H1 (cell line): Measurements from ENCODE around the gene CNKSR2. TPM values are rescaled to one million over a fixed set of nuclear protein-coding genes. Genes with fewer than 3 reads are reported as not detected.

Source experiments
- CTCF ChIA-PET: fragments of 300-600 bp; sonication (Branson Sonifier 250); formaldehyde crosslinking; loops from one replicate; lab custom pipeline; 2021; ENCODE audit not compliant: partially characterized antibody; lab: Charles Lee
- POLR2A ChIA-PET: fragments of 300-600 bp; sonication (Branson Sonifier 250); formaldehyde crosslinking; loops from one replicate; lab custom pipeline; 2021; ENCODE audit warnings: inconsistent platforms; ENCODE audit not compliant: partially characterized antibody; lab: Charles Lee
- DNase-seq, 2 experiments: peaks; one replicate each; pipeline versions ENCODE4 v3.0.0 to v3.0.0-alpha.2; 2010 to 2022; ENCODE audit warnings: low spot score in 2 of 2, low read depth in 1 of 2, mixed read lengths in 1 of 2
- FAIRE-seq: peaks from 2 replicates; lab custom pipeline; 2011; peaks lifted over from hg19 to GRCh38; lab: Jason Lieb, UNC
- H2AFZ ChIP-seq: 2 replicates; pipeline ENCODE4 v1.8.1; 2012; ENCODE audit warnings: low read length, inconsistent platforms
- H2AK5ac ChIP-seq: 2 replicates; pipeline ENCODE4 v1.6.1; 2013; ENCODE audit warnings: low read depth, low read length
- H2BK120ac ChIP-seq: replicated peaks from 2 replicates; pipeline ENCODE3; 2013; ENCODE audit warnings: low read depth, low read length, inconsistent platforms
- H2BK12ac ChIP-seq: 2 replicates; pipeline ENCODE4 v1.6.1; 2013; ENCODE audit warnings: low read depth, low read length
- H2BK15ac ChIP-seq: 2 replicates; pipeline ENCODE4 v1.6.1; 2013; ENCODE audit warnings: low read length
- H2BK20ac ChIP-seq: 2 replicates; pipeline ENCODE4 v1.6.1; 2013; ENCODE audit warnings: low read length
- H2BK5ac ChIP-seq: 2 replicates; pipeline ENCODE4 v1.6.1; 2013; ENCODE audit warnings: low read depth, low read length
- H3K14ac ChIP-seq: 2 replicates; pipeline ENCODE4 v1.6.1; 2013; ENCODE audit warnings: inconsistent platforms; ENCODE audit not compliant: insufficient read length
- H3K18ac ChIP-seq: 2 replicates; pipeline ENCODE4 v1.6.1; 2013; ENCODE audit warnings: low read length; ENCODE audit errors: extremely low read depth
- H3K23ac ChIP-seq: 2 replicates; pipeline ENCODE4 v1.6.1; 2013; ENCODE audit warnings: inconsistent platforms; ENCODE audit not compliant: insufficient read length
- H3K23me2 ChIP-seq: 2 replicates; pipeline ENCODE4 v1.6.1; 2013; ENCODE audit warnings: low read depth, low read length
- H3K27ac ChIP-seq: 2 replicates; pipeline ENCODE4 v1.6.1; 2011; ENCODE audit warnings: low read depth, low read length, inconsistent platforms
- H3K27me3 ChIP-seq, 4 experiments: replicated peaks in 1 of 4; 1 replicate in 1 of 4; 2 replicates in 3 of 4; pipeline versions ENCODE4 v1.6.1 to v1.8.1; 2011 to 2013; ENCODE audit warnings: low read length in 3 of 4, mild to moderate bottlenecking in 3 of 4, inconsistent platforms in 2 of 4, mixed read lengths in 2 of 4, moderate library complexity in 1 of 4; ENCODE audit not compliant: control insufficient read depth in 3 of 4, insufficient read depth in 3 of 4; ENCODE audit errors: extremely low read depth in 1 of 4
- H3K36me3 ChIP-seq, 4 experiments: 2 replicates each; pipeline versions ENCODE4 v1.6.1 to v1.8.1; 2011 to 2013; ENCODE audit warnings: mild to moderate bottlenecking in 4 of 4, low read length in 3 of 4, moderate library complexity in 2 of 4, control low read depth in 1 of 4, inconsistent platforms in 1 of 4; ENCODE audit not compliant: insufficient read depth in 4 of 4, control insufficient read depth in 2 of 4
- H3K4ac ChIP-seq: replicated peaks from 2 replicates; pipeline ENCODE3; 2013; ENCODE audit warnings: low read length, low read depth, mixed read lengths, inconsistent platforms; ENCODE audit not compliant: insufficient read length
- H3K4me1 ChIP-seq, 4 experiments: replicated peaks in 1 of 4; 1 replicate in 1 of 4; 2 replicates in 3 of 4; pipeline versions ENCODE4 v1.6.1 to v1.8.1; 2011 to 2013; ENCODE audit warnings: low read length in 3 of 4, inconsistent platforms in 2 of 4, mixed read lengths in 1 of 4; ENCODE audit not compliant: insufficient read depth in 4 of 4, control insufficient read depth in 3 of 4
- H3K4me2 ChIP-seq, 2 experiments: 2 replicates each; pipeline versions ENCODE4 v1.6.1 to v1.8.1; 2011 to 2013; ENCODE audit warnings: low read depth in 2 of 2, low read length in 2 of 2, control low read depth in 1 of 2, inconsistent platforms in 1 of 2, mild to moderate bottlenecking in 1 of 2; ENCODE audit not compliant: insufficient read depth in 1 of 2
- H3K4me3 ChIP-seq, 4 experiments: fragments of 200-600, 300-600 bp in 1 of 4; sonication (generic), shearing (Covaris generic), sonication (Bioruptor Twin) in 1 of 4; 2 replicates each; pipeline versions ENCODE4 v1.5.1 to v1.8.1; 2011 to 2016; ENCODE audit warnings: low read length in 4 of 4, low read depth in 3 of 4, control low read depth in 2 of 4, inconsistent platforms in 2 of 4, mild to moderate bottlenecking in 2 of 4, mixed read lengths in 1 of 4, moderate library complexity in 1 of 4; ENCODE audit not compliant: insufficient read depth in 2 of 4; ENCODE audit errors: extremely low read depth in 1 of 4
- H3K56ac ChIP-seq: replicated peaks from 2 replicates; pipeline ENCODE3; 2013; ENCODE audit warnings: low read depth, mild to moderate bottlenecking, mixed read lengths, low read length, inconsistent platforms; ENCODE audit not compliant: insufficient read length
- H3K79me1 ChIP-seq: 2 replicates; pipeline ENCODE4 v1.6.1; 2013; ENCODE audit warnings: low read depth, low read length, control low read depth
- H3K79me2 ChIP-seq, 2 experiments: 2 replicates each; pipeline versions ENCODE4 v1.6.1 to v1.8.1; 2012 to 2013; ENCODE audit warnings: low read length in 2 of 2, mild to moderate bottlenecking in 2 of 2, inconsistent platforms in 1 of 2; ENCODE audit not compliant: insufficient read depth in 2 of 2, control insufficient read depth in 1 of 2
- H3K9ac ChIP-seq, 4 experiments: replicated peaks in 1 of 4; 1 replicate in 1 of 4; 2 replicates in 3 of 4; pipeline versions ENCODE4 v1.6.1 to v1.8.1; 2011 to 2013; ENCODE audit warnings: low read depth in 3 of 4, low read length in 3 of 4, control low read depth in 2 of 4, mild to moderate bottlenecking in 2 of 4, moderate library complexity in 2 of 4, inconsistent platforms in 1 of 4; ENCODE audit errors: extremely low read depth in 1 of 4
- H3K9me3 ChIP-seq, 2 experiments: 2 replicates each; pipeline versions ENCODE4 v1.6.1 to v1.8.1; 2012 to 2013; ENCODE audit warnings: mild to moderate bottlenecking in 2 of 2, moderate library complexity in 2 of 2, control low read depth in 1 of 2, inconsistent platforms in 1 of 2, low read depth in 1 of 2, low read length in 1 of 2, mixed read lengths in 1 of 2; ENCODE audit not compliant: insufficient read depth in 2 of 2
- H4K20me1 ChIP-seq, 2 experiments: replicated peaks in 1 of 2; 2 replicates each; pipeline versions ENCODE3 to v1.8.1; 2011 to 2013; ENCODE audit warnings: inconsistent platforms in 2 of 2, low read length in 2 of 2, mild to moderate bottlenecking in 1 of 2; ENCODE audit not compliant: insufficient read depth in 2 of 2, control insufficient read depth in 1 of 2
- H4K5ac ChIP-seq: 2 replicates; pipeline ENCODE4 v1.6.1; 2013; ENCODE audit warnings: low read length, low read depth, mixed read lengths, inconsistent platforms; ENCODE audit not compliant: insufficient read length
- H4K8ac ChIP-seq: 2 replicates; pipeline ENCODE4 v1.8.0; 2013; ENCODE audit warnings: mild to moderate bottlenecking, moderate library complexity, low read length, inconsistent platforms; ENCODE audit not compliant: insufficient read depth; ENCODE audit errors: extremely low read depth
- H4K91ac ChIP-seq: replicated peaks from 2 replicates; pipeline ENCODE3; 2013; ENCODE audit warnings: low read length, mixed read lengths, inconsistent platforms; ENCODE audit not compliant: insufficient read length
- HDAC6 ChIP-seq: IDR thresholded peaks from one replicate; pipeline ENCODE4 v1.7.1; 2012; ENCODE audit warnings: low read depth, mild to moderate bottlenecking, inconsistent platforms, low read length, moderate library complexity
- RXRA ChIP-seq: IDR thresholded peaks from 2 replicates; pipeline ENCODE4 v1.6.1; 2011; ENCODE audit warnings: low read depth, mild to moderate bottlenecking, low read length, moderate library complexity; ENCODE audit not compliant: insufficient read depth
- SIX5 ChIP-seq: IDR thresholded peaks from 2 replicates; pipeline ENCODE4 v1.6.1; 2011; ENCODE audit warnings: mild to moderate bottlenecking, low read depth, low read length
- SP1 ChIP-seq: IDR thresholded peaks from 2 replicates; pipeline ENCODE4 v1.6.1; 2011; ENCODE audit warnings: low read depth, low read length
- YY1 ChIP-seq: IDR thresholded peaks from 2 replicates; pipeline ENCODE4 v1.6.1; 2011; ENCODE audit warnings: low read depth, mild to moderate bottlenecking, low read length
- WGBS, 2 experiments: shearing (Covaris generic) in 1 of 2; methylation state at CpG; one replicate each; pipeline versions ENCODE4 v1.1.6 to v1.1.7; 2013 to 2015; ENCODE audit warnings: low lambda C conversion rate in 2 of 2, mixed read lengths in 2 of 2, inconsistent platforms in 1 of 2, low coverage in 1 of 2, missing lambda C conversion rate in 1 of 2; ENCODE audit not compliant: insufficient replicate concordance in 2 of 2, insufficient coverage in 1 of 2, insufficient read length in 1 of 2; ENCODE audit errors: extremely low coverage in 1 of 2, missing lambda C conversion rate in 1 of 2; 5-methylcytosine and 5-hydroxymethylcytosine counted together
- polyA plus RNA-seq, 7 experiments: library from polyadenylated mRNA; depleted of rRNA in 3 of 7; stranded (reverse) in 5 of 7; unstranded in 2 of 7; fragments of >200 nt in 5 of 7; fragments of 200-250 nt in 2 of 7; gene quantifications; 1 replicate in 5 of 7; 2 replicates in 1 of 7; 4 replicates in 1 of 7; pipeline versions ENCODE4 v1.2.1 to v1.2.3, GENCODE V29; 2011 to 2013; ENCODE audit warnings: missing spikeins in 2 of 7, mixed read lengths in 2 of 7
- total RNA-seq: library from RNA; stranded (reverse); fragmentation: NEBNext Ultra II Directional; extraction: Animal tissue kit (Norgen Biotek cat#: 25700); gene quantifications from 2 replicates; pipeline ENCODE4 v1.2.1, GENCODE V29; 2021

The CNKSR2 gene
- total and polyA plus RNA-seq, 2 of the 8 experiments (the other 6 are each of a cell fraction or from before 2014, with no cell fraction given): 5.5 to 16.3 TPM

GRCh38 chrX:21481761-21482160, 107.5 kb downstream of the CNKSR2 start:
- no peak overlapping the region for H3K18ac ChIP-seq
- H3K23me2 ChIP-seq: no peaks in the 10 kb centered on the region
- no peak overlapping the region for H3K9ac ChIP-seq
- no peaks in the 10 kb centered on the region for H3K79me2 ChIP-seq
- H3K4me2 ChIP-seq: no peak overlapping the region
- POLR2A ChIA-PET: no interaction called here
- H3K14ac ChIP-seq: no peak overlapping the region
- H3K4ac ChIP-seq: no peak overlapping the region
- H2BK120ac ChIP-seq: no peak overlapping the region
- no peak overlapping the region for H3K4me3 ChIP-seq
- H3K56ac ChIP-seq: no peak overlapping the region
- DNase-seq: no peak
- CTCF ChIA-PET: interaction anchor here (0.6 to 2.5 kb wide), 3 partner anchors 244 to 948 kb away, joined by 3 to 8 read pairs (median 3); no protein-coding TSS in a partner anchor
- no peak overlapping the region for H2BK20ac ChIP-seq
- WGBS, 2 experiments: 88% methylated on average over 1 of the region's 2 CpGs; no CpG with 5 or more reads in 1 of the 2 experiments
- H2AK5ac ChIP-seq: no peak overlapping the region
- H4K8ac ChIP-seq: no peak overlapping the region
- no peak overlapping the region for H4K5ac ChIP-seq
- no peak overlapping the region for H4K91ac ChIP-seq
- H3K79me1 ChIP-seq: no peaks in the 10 kb centered on the region
- H2BK15ac ChIP-seq: no peak overlapping the region
- H2BK5ac ChIP-seq: no peak overlapping the region
- no peak overlapping the region for H3K23ac ChIP-seq
- H3K27ac ChIP-seq: no peak overlapping the region
- H3K36me3 ChIP-seq: no peaks in the 10 kb centered on the region
- no peak overlapping the region for H2AFZ ChIP-seq
- H3K4me1 ChIP-seq: peaks cover 0 to 3% (median under 1%) of the 10 kb centered on the region in 4 experiments; a peak in 2 of 7 replicates
- FAIRE-seq: no peak
- TF ChIP-seq SIX5 (no peak), RXRA (no peak), HDAC6 (no peak), YY1 (no peak), SP1 (no peak)
- TF ChIP-seq, all 59 proteins: peak for 0
- Histone ChIP-seq H3K9me3 (no peaks in the 10 kb centered on the region), H3K27me3 (no peaks in the 10 kb centered on the region), H2BK12ac (no peak overlapping the region), H4K20me1 (peaks cover 0 to 1% of the 10 kb centered on the region in 2 experiments)
